GM21526 (cell line): ENCODE results near the gene PIK3R1.
"Not testable (repeated sequence)": the region's sequence is repeated elsewhere in the genome, so short reads cannot be mapped to it uniquely, and the experiment has no call there.

ENCODE experiments used
- ATAC-seq: cut with Tn5 transposase; IDR thresholded peaks from one replicate; pipeline ENCODE4 v1.9.1; 2021; ENCODE audit warnings: moderate library complexity; ENCODE audit not compliant: unreplicated experiment, low FRiP score

Gene PIK3R1

DNA sequence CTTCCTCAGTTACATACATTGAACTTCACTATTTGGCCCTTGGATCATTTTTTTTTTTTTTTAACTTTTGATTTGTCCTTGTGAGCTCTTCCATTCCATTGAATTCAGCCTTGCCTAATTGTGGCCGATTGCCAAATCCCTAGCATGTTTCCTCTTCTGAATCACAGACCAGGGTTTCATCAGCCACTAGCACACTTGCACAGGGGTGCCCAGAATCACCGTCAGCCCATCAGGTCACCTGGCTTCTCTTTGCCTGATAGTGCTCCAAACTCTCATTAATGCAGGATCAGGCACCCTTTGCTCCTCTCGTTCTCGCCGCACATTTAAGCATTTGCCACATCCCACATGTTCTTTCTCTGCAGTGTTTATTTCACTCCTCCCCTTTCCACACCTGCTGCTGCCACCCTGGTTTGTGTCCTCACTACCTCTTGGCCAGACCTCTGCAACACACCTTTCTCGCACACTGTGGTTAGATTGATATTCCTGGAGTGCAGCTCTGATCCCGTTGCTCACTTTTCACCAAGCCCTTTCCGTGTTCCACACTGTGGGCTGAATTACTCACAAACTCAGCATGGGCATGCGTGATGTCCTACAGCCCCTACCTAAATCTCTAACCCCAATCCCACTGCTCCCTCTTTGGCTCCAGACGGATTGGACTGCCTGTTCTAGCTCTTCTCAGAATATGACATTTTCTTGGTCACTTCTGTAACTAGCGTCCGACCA, 9.8 kb downstream of the PIK3R1 start:
- no peak for ATAC-seq

DNA sequence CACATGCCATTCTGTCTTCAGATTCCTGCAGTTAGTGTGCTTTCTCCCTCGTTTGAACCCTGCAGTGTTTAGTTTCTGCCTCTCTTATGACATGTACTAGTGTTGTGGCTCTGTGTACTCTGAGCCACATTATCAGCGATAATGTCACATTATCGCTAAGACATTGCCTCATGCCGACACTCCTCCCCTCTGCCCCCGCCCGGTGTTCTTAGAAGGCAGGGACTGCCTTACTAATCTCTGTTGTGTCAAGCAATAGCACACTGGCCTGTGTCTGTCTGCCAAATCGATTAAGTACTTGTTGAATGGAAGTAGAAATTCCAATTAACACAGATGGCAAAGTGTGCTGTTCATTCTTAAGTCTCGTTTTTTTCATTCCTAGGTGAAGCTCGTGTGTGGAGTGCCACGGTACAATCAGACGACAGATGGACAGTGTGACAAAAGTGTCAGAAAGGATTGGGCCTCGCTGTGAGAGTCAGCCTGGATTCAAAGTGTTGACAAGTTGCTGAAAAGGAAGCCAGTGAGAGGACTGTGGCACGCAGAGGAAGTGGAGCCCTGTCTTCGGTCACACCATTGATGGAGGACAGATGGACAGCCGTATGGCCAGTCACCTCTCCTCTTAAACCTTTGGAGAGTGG, 10.5 kb downstream of the PIK3R1 start:
- ATAC-seq, result no peak

DNA sequence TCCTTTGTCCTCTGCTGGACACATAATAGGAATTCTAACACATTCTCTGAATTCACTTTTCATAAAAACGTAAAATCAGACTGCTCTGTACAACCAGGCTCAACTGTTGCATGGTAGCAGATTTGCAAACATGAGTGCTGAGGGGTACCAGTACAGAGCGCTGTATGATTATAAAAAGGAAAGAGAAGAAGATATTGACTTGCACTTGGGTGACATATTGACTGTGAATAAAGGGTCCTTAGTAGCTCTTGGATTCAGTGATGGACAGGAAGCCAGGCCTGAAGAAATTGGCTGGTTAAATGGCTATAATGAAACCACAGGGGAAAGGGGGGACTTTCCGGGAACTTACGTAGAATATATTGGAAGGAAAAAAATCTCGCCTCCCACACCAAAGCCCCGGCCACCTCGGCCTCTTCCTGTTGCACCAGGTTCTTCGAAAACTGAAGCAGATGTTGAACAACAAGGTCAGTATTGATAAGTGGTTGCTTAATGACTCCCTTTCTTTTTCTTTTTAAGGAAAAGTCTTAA, 11.1 kb downstream of the PIK3R1 start:
- ATAC-seq, result no peak

DNA sequence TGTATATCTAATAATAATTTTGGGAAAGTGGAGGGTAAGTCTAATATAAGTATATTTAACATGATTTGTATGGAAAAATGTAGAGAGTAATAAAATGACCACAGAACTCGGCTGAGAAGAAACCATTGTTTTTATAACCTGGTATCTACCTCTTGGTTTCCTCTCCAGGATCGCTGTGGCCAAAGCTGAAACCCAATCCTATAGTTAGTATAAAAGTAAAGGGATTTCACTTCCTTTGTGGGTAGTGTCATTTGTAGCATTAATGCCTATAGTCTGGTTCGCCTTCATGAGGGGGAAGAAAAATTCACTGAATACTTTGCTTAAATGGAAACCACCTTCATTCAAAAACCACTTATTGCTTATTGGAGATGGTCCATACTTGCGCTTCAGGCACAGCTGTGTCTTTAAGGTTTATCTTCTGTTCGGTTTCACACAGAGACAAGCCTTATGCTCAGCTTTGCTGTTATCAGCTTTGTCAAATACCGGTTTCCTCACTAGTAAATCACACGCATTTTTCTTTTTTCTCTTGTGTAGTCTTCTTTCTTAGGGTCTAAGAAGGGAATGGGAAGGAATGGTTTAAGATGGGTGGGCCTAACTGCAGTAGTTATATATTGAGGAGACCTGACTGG, 12.1 kb downstream of the PIK3R1 start:
- no peak for ATAC-seq

DNA sequence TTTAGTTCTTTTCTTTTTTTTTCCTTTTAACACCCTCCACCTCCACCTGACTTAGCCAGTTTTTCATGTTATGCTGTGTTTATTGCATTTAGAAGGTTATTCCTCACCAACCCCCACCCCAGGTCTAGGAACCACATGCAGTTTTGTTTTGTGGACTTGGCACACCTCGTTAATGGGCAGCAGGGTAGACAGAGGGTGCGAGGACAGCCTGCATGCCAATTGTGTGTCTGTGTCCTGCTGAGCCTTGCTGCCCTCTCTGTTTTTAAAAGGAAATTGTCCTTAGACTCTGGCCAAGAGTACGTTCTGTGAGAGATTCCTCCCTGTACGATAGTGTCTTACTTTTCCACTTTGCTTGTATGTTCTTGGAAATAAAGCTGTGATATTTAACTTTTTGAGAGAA, 13.9 kb downstream of the PIK3R1 start:
- ATAC-seq, result no peak

DNA sequence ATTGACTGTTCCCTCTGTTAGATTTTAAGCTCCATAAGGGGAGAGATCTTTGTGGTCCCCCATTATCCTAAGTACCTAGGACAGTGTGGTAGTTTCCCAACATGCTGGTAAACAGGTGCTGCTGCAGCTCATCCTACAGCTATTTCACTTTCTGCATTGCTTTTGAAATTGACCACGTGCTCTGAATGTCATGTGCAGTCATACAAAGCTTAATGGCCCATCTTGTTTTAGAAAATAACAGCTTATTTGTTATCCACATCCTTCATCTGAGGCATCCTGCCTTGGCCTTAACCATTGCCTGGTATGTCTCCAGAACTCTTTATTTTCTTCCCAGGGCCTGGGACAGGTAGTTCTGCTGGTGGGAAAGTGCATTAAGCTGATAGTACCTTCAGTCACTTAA, 14.7 kb downstream of the PIK3R1 start:
- no peak for ATAC-seq

DNA sequence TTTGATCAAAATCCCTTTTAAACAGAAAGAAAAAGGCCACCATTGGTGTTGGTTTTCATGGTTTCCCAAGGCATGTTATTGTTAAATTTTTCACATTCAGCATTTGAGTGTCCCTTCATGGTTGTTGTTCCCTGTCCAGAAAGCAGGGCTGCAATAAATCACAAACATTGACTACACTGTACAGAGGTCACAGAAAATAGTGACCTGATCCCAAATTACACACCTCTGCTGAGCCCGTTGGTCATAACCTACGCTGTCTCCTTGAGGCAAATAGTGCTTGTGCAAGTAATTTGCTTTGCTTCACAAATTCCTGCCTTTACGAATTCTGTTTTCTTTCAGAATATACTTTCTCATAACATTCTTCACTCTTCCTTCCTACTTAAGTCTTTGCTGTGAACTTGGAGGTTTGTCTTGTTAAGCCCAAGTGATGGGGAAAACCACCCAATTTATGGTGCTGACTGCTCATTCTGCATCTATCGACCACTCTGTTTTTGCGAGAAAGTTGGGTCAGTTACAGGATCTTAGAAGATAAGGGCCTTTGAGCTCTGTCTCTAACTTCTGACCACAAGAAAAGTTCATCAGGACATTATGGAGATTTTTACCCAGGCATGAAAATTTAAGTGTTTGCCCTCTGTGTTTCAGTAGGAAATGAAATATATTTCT, 16.0 kb downstream of the PIK3R1 start:
- ATAC-seq, result no peak

DNA sequence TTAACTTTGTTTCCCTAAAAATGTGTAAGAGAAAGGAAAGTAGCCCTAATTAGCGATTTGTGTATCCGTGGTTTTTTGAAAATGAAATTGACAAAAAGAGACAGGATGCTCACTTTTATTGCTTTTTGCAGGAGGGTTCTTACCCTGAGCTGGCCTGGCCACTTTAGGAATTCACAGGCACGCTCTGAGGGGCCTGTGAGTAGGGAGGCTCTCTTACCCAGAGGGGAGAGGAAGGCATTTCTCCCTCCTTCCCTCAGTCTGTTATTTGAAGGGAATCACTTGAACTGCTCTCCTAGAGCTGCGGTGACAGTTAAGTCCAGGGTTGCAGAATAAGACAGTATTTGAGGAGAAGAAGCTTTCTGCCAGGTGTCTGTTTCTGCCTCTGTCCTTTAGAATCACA, 16.7 kb downstream of the PIK3R1 start:
- ATAC-seq, result no peak

DNA sequence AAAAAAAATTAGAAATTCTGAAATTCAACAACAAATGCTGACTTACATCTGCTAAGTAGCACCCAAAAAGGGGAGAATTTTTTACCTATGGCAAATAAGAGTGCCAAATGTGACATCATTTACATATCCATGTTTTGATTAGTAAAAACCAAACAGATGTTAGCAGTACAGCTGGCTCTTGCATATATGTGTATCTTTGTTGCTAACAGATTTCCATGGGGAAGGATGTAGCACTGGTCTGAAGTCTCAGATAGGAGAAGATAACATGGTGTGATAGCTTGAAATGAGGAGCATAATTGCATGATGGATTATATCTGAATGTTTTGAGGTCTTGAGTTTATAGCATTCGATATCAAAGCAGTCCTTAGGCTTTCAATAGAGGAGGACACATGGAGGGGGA, 17.5 kb downstream of the PIK3R1 start:
- no peak for ATAC-seq

DNA sequence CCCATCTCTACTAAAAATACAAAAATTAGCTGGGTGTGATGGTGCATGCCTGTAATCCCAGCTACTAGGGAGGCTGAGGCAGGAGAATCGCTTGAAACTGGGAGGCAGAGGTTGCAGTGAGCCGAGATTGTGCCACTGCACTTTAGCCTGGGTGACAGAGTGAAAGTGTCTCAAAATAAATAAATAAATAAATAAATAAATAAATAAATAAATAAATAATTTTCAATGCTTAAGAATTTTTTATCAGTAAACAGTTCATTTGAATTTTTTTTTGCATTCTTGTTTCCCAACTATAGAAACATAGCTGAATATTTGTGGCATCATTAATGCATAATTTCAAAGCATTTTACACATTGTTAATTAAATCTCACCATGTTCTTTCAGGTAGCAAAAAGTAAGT, 19.7 kb downstream of the PIK3R1 start:
- not testable (repeated sequence) for ATAC-seq

DNA sequence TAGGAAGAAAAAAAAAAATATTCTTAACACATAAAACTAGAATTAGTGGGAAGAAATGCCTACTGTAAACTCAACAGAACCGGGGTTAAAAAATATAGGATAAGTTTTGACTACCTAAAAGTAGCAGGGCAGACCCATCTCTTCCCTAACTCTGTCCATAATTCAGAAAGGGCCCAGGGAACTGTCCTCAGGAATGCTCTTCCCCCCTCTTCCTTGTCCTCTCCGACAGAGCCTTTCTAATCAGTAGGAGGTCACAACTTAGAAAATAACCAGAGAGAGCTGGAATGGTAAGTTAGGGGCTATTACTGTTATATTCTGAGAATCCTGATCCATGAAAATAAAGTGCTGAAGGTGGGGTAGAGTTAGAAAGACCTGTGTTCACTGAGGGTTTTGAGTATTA, 22.2 kb downstream of the PIK3R1 start:
- ATAC-seq, result no peak

DNA sequence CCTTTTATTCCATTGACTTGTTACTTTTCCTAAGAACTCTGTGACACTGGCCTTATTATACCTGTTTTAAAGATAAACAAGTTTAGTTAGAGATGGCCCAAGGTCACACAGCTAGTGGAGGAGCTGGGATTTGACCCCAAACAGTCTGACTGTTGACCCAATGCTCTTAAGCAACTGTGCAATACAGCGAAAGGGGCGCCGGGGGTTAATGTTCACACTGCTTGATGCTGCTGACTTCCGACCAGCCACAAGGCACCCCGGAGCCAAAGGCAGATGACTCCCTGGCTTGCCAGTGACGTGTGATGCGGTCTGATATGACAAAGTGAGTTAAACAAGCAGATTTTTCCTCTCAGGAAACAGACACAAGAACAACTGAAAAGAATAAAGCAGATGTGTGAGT, 23.9 kb downstream of the PIK3R1 start:
- peak; percentile 69 for ATAC-seq

DNA sequence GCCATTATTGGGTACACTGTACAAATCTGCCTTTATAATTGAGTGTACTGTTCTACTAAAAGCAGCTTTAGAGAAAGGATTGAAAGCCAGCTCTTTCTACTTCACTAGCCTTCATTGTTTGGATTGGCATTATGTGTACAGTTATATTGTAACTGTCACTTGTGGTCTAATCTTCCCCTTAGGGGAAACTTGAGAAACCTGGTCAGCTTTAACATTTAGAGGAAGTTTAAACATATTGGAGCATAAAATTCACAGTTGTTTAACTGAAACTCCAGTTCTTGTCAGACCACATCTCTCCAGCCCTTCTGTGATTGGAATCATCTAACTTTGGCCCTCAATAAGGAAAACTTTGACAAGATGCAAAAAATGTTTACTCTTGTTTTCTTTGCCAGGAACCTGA, 24.6 kb downstream of the PIK3R1 start:
- ATAC-seq, result peak; percentile 56

DNA sequence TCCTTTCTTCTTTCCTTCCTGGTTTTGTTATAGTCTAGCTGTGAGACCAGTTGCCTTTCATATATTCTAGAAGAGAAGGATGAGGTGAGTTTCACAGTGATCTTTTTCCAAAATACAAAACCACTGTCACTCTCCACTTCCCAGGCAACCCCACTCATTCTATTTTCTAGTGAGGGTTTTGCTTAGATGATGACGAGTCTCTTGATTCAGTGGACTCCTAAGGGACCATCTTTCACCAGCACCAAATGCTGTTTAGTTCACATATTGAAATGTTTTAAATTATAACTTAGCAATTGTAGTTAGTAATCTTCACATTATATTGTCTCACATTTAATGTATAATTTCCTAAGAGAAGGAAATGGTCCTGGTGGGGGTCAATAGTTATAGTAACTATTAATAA, 25.2 kb downstream of the PIK3R1 start:
- ATAC-seq, result no peak

DNA sequence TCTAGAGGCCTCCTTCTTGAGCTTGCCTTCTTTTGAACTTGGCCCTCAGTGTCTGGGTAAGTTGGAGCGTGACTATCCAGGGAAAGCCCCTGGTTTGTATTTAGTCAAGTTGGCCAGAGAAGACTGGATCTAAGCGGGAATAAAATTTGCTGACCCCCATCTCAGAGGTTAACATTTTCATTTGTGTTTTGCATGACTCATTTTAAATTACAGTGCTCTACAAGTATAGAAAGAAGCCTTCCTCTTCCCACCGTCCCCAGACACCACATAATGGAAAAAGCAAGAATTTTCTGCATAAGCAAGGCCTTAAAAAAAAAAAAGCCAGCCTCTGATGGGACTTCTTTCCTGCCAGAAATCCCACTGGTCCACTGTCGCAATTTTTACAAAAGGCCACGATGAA, 27.2 kb downstream of the PIK3R1 start:
- no peak for ATAC-seq

DNA sequence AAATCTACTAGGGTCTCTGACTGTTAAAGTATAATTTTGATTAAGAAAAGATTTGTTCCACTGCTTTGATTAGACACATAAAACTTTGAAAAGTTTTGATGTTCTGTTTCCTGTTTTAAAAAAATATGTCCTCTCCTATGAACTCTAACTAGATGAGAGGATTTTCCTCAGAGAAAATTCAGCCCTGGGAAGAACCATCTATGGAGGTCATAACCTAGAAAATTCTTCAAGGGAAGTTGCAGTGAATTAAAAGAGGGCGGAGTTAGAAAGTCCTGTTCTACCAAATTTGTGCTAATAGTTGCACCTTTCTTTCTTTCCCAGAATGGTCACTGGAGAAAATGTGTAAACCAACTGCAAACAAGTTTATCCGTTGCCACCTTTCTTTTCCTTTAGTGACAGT, 27.7 kb downstream of the PIK3R1 start:
- ATAC-seq, result no peak

DNA sequence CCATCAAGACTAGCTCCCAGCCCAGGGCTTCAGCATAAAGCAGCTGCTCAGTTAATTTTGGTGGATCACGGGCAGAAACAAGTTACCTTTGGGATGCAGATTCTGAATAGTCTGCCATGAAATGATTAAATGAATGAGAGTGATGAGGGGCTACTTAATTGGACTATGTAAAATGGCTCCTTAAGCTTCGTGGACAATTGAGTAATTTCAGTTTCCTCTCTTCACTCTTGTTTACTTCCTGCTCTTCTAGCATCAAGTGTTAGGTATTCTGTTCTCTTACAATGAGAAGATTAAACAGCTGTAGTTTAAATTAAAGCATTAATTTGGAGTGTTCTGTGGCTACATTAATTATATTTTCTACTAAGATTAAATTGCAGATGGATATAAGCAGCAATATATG, 28.1 kb downstream of the PIK3R1 start:
- no peak for ATAC-seq

DNA sequence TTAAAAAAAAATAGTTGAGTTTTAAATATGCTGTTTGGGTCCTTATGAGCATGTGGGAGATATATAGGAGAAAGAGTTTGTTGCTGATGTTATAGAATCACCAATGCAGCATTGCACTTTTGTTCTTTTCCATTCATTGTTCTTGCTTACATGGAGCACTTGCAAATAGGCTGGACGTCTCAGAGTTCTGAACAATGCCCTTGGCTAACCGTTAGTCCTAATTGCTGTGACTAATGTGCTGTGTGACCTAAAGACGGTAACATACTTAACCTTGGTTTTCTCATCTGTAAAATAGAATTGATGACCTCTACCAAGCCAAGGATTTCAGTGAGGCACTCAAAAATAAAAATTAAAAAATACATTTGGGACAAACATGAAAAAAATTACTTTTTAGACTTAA, 29.8 kb downstream of the PIK3R1 start:
- ATAC-seq, result no peak

DNA sequence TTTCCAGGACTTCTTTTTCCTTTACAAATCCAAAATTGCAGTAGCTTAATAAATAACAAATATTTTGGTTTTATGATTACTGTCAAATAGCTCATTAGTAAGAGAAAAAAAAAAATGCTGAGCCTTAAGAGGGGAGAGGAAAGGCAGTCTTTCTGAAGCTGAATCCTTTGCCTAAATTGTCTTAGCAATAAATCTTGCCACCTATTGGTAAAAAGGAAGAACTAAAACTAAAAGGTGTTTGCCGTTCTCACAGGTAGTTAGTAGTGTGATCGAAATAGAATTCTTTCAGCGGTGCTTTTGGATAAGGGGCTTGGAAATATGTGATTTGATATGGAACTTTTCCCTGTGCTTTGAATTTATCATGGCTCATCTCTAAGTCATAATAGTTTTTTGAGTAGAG, 31.2 kb downstream of the PIK3R1 start:
- no peak for ATAC-seq

DNA sequence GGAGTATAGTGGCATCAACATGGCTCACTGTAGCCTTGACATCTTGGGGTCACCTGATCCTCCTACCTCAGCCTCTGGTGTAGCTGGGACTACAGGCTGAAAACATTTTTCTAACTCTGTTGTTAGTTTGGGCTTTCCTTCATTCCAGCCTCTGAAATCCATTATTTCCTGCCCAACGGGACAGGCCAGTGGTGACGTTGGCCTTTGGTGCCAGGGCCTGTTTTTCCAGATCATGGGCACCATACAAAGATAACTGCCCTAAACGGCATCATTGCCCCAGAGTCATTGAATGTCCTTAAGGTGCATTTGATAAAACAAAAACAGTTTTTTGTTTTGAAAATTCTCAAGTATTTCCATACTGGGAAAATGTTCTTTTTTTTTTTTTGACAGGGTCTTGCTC, 32.1 kb downstream of the PIK3R1 start:
- ATAC-seq, result no peak

DNA sequence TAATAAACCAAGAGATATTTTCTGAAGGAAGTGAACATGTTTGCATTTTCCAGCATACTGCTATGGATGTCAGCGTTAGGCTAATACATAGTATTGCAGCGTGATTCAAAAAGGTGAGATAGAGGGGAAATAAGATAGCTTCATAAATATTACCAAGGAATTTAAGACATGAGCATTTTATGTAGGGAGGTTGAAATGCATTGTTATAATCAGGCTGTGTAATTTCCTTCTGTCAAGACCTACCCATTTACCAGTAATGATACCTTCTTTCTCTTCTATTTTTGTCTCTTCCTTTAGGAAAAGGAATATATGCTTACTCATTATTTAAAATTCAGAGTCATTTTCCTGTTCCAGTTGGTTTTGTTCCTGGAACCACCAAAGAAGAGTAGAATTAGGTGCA, 33.3 kb downstream of the PIK3R1 start:
- no peak for ATAC-seq
